SK-N-SH treated with all-trans-retinoic acid at 6 μM for 48 hours (cell line): Measurements from ENCODE around the gene IPP.

ENCODE experiments used
- ATAC-seq: fragments of 200-7000 bp; cut with Tn5 transposase; 3 replicates; pipeline ENCODE4 v1.9.1; 2020; ENCODE audit warnings: mild to moderate bottlenecking, moderate library complexity
- ARNTL ChIP-seq: fragments of 450-650 bp; formaldehyde crosslinking; IDR thresholded peaks from 2 replicates; pipeline ENCODE4 v1.5.0; 2020; ENCODE audit warnings: low read depth, mild to moderate bottlenecking, moderate library complexity, borderline replicate concordance
- BACH2 ChIP-seq: fragments of 250-450 bp; sonication (Bioruptor Pico); IDR thresholded peaks from 2 replicates; pipeline ENCODE4 v1.9.0; 2021; ENCODE audit warnings: mild to moderate bottlenecking, borderline replicate concordance
- CREB5 ChIP-seq: fragments of 250-450 bp; sonication (Bioruptor Pico); IDR thresholded peaks from 2 replicates; pipeline ENCODE4 v1.5.1; 2020; ENCODE audit warnings: low read depth, mild to moderate bottlenecking, moderate library complexity
- CSDC2 ChIP-seq: fragments of 250-450 bp; sonication (Bioruptor Pico); IDR thresholded peaks from 2 replicates; pipeline ENCODE4 v1.5.0; 2020; ENCODE audit warnings: mild to moderate bottlenecking, moderate library complexity
- CSRNP3 ChIP-seq: fragments of 250-450 bp; sonication (Bioruptor Pico); IDR thresholded peaks from 2 replicates; pipeline ENCODE4 v1.5.1; 2021; ENCODE audit warnings: mild to moderate bottlenecking, moderate library complexity
- ESRRG ChIP-seq: fragments of 250-450 bp; sonication (Bioruptor Pico); IDR thresholded peaks from 2 replicates; pipeline ENCODE4 v1.6.1; 2021; ENCODE audit warnings: mild to moderate bottlenecking
- GLIS3 ChIP-seq: fragments of 250-450 bp; sonication (Bioruptor Pico); IDR thresholded peaks from 2 replicates; pipeline ENCODE4 v1.5.0; 2020; ENCODE audit warnings: mild to moderate bottlenecking, moderate library complexity
- ISL1 ChIP-seq: fragments of 250-450 bp; sonication (Bioruptor Pico); IDR thresholded peaks from 2 replicates; pipeline ENCODE4 v2.1.2; 2022; ENCODE audit warnings: mild to moderate bottlenecking, moderate library complexity
- OSR1 ChIP-seq: fragments of 250-450 bp; sonication (Bioruptor Pico); IDR thresholded peaks from 2 replicates; pipeline ENCODE4 v1.8.0; 2022; ENCODE audit warnings: moderate library complexity, mild to moderate bottlenecking, inconsistent platforms
- PATZ1 ChIP-seq: fragments of 250-450 bp; sonication (Bioruptor Pico); IDR thresholded peaks from 2 replicates; pipeline ENCODE4 v1.8.0; 2020; ENCODE audit warnings: mild to moderate bottlenecking, moderate library complexity, borderline replicate concordance
- POU6F1 ChIP-seq: fragments of 250-450 bp; sonication (Bioruptor Pico); IDR thresholded peaks from 2 replicates; pipeline ENCODE4 v1.8.0; 2021; ENCODE audit warnings: low read depth, mild to moderate bottlenecking, moderate library complexity, borderline replicate concordance
- PPARA ChIP-seq: fragments of 250-450 bp; sonication (Bioruptor Pico); IDR thresholded peaks from 2 replicates; pipeline ENCODE4 v1.5.0; 2020; ENCODE audit warnings: mild to moderate bottlenecking, borderline replicate concordance
- RARB ChIP-seq: fragments of 250-450 bp; sonication (Bioruptor Pico); IDR thresholded peaks from 2 replicates; pipeline ENCODE4 v1.8.0; 2021; ENCODE audit warnings: mild to moderate bottlenecking, moderate library complexity
- SNAI2 ChIP-seq: fragments of 250-450 bp; sonication (Bioruptor Pico); IDR thresholded peaks from 2 replicates; pipeline ENCODE4 v1.5.0; 2020; ENCODE audit warnings: mild to moderate bottlenecking, moderate library complexity
- TCF4 ChIP-seq: fragments of 250-450 bp; sonication (Bioruptor Pico); IDR thresholded peaks from 2 replicates; pipeline ENCODE4 v1.8.0; 2021; ENCODE audit warnings: mild to moderate bottlenecking, moderate library complexity, borderline replicate concordance
- TOX ChIP-seq: fragments of 250-450 bp; sonication (Bioruptor Pico); IDR thresholded peaks from 2 replicates; pipeline ENCODE4 v1.8.0; 2021; ENCODE audit warnings: mild to moderate bottlenecking, moderate library complexity, borderline replicate concordance
- TSHZ2 ChIP-seq: fragments of 250-450 bp; sonication (Bioruptor Pico); IDR thresholded peaks from 2 replicates; pipeline ENCODE4 v1.5.0; 2020; ENCODE audit warnings: mild to moderate bottlenecking, moderate library complexity
- ZC3H10 ChIP-seq: fragments of 250-450 bp; sonication (Bioruptor Pico); IDR thresholded peaks from 2 replicates; pipeline ENCODE4 v1.5.1; 2021; ENCODE audit warnings: mild to moderate bottlenecking, moderate library complexity
- ZFP3 ChIP-seq: fragments of 250-450 bp; sonication (Bioruptor Pico); IDR thresholded peaks from 2 replicates; pipeline ENCODE4 v1.5.0; 2020; ENCODE audit warnings: mild to moderate bottlenecking, moderate library complexity
- ZFP30 ChIP-seq: fragments of 450-650 bp; formaldehyde crosslinking; IDR thresholded peaks from 2 replicates; pipeline ENCODE4 v1.5.0; 2022; ENCODE audit warnings: mild to moderate bottlenecking, moderate library complexity
- ZNF565 ChIP-seq: fragments of 450-650 bp; formaldehyde crosslinking; conservative IDR thresholded peaks from 2 replicates; pipeline ENCODE4 v1.5.0; 2020; ENCODE audit warnings: low read depth, mild to moderate bottlenecking, moderate library complexity
- ZNF70 ChIP-seq: fragments of 450-650 bp; formaldehyde crosslinking; IDR thresholded peaks from 2 replicates; pipeline ENCODE4 v1.5.0; 2020; ENCODE audit warnings: mild to moderate bottlenecking, moderate library complexity

IPP gene

GRCh38 chr1:45667321-45668111 lies 82.9 kb downstream of the IPP start:
- ATAC-seq, result no peak
- no peak for TF ChIP-seq SNAI2 (CRISPR knock-in tag)

GRCh38 chr1:45666836-45667235 lies 83.6 kb downstream of the IPP start:
- no peak for TF ChIP-seq ISL1
- TF ChIP-seq ZFP3 (CRISPR knock-in tag), result no peak
- TF ChIP-seq TOX (CRISPR knock-in tag), result no peak
- TF ChIP-seq CSDC2, result no peak
- TF ChIP-seq ZC3H10 (CRISPR knock-in tag), result no peak
- TF ChIP-seq ZNF565 (CRISPR knock-in tag), result no peak
- TF ChIP-seq BACH2 (CRISPR knock-in tag), result no peak
- TF ChIP-seq CREB5 (CRISPR knock-in tag), result no peak
- no peak for TF ChIP-seq ESRRG (CRISPR knock-in tag)
- TF ChIP-seq SNAI2 (CRISPR knock-in tag), result no peak
- no peak for TF ChIP-seq TCF4
- no peak for TF ChIP-seq ZFP30 (CRISPR knock-in tag)
- no peak for TF ChIP-seq RARB (CRISPR knock-in tag)
- no peak for TF ChIP-seq OSR1
- no peak for TF ChIP-seq GLIS3 (CRISPR knock-in tag)
- TF ChIP-seq TSHZ2 (CRISPR knock-in tag), result no peak
- TF ChIP-seq PATZ1 (CRISPR knock-in tag), result no peak
- no peak for TF ChIP-seq PPARA
- ATAC-seq, result no peak

GRCh38 chr1:45660336-45660735 lies 90.1 kb downstream of the IPP start:
- TF ChIP-seq ZFP30 (CRISPR knock-in tag) (no peak), BACH2 (CRISPR knock-in tag) (no peak), TOX (CRISPR knock-in tag) (no peak), CSRNP3 (no peak), CSDC2 (no peak), ZNF70 (CRISPR knock-in tag) (no peak)
- ATAC-seq, result no peak

GRCh38 chr1:45659222-45659621 lies 91.2 kb downstream of the IPP start:
- no peak for ATAC-seq
- TF ChIP-seq CSDC2 (no peak), CSRNP3 (no peak), ZC3H10 (CRISPR knock-in tag) (no peak), POU6F1 (CRISPR knock-in tag) (no peak), BACH2 (CRISPR knock-in tag) (no peak), CREB5 (CRISPR knock-in tag) (no peak), ARNTL (CRISPR knock-in tag) (no peak), TOX (CRISPR knock-in tag) (no peak), ESRRG (CRISPR knock-in tag) (no peak), ZFP30 (CRISPR knock-in tag) (no peak), GLIS3 (CRISPR knock-in tag) (no peak), RARB (CRISPR knock-in tag) (no peak), PPARA (no peak), SNAI2 (CRISPR knock-in tag) (no peak)
